GM12873 (cell line): ENCODE results near the gene HIPK2.

ENCODE experiments used
- TF ChIP-seq, protein P1 (sequence below): IDR thresholded peaks from 2 replicates; pipeline ENCODE4 v1.5.1; 2012; ENCODE audit warnings: low read depth, mild to moderate bottlenecking, moderate library complexity, low read length, control low read depth; ENCODE audit not compliant: insufficient read depth; ENCODE audit errors: missing control alignments

Gene HIPK2

DNA sequence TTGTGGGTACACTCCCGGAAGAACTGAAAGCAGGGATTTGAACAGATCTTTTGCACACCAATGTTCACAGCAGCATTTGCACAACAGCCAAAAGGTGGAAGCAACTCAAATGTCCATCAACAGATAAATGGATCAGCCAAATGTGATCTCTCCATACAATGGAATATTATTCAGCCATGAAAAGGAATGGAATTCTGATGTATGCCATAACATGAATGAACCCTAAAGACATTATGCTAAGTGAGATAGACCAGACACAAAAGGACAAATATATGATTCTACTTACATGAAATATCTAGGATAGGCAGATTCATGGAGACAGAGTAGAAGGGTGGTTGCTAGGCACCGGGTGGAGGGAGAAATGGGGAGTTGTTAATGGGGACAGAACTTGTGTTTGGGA is 217.6 kb downstream of the HIPK2 start:
- TF ChIP-seq, protein P1, sequence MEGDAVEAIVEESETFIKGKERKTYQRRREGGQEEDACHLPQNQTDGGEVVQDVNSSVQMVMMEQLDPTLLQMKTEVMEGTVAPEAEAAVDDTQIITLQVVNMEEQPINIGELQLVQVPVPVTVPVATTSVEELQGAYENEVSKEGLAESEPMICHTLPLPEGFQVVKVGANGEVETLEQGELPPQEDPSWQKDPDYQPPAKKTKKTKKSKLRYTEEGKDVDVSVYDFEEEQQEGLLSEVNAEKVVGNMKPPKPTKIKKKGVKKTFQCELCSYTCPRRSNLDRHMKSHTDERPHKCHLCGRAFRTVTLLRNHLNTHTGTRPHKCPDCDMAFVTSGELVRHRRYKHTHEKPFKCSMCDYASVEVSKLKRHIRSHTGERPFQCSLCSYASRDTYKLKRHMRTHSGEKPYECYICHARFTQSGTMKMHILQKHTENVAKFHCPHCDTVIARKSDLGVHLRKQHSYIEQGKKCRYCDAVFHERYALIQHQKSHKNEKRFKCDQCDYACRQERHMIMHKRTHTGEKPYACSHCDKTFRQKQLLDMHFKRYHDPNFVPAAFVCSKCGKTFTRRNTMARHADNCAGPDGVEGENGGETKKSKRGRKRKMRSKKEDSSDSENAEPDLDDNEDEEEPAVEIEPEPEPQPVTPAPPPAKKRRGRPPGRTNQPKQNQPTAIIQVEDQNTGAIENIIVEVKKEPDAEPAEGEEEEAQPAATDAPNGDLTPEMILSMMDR: no peak

- TF ChIP-seq, protein P1: no peak
Observed at GRCh38 chr7:139559364-139560105, 218.3 kb downstream of the HIPK2 start.

- TF ChIP-seq, protein P1: no peak
Observed at GRCh38 chr7:139557857-139558581, 219.8 kb downstream of the HIPK2 start.

DNA sequence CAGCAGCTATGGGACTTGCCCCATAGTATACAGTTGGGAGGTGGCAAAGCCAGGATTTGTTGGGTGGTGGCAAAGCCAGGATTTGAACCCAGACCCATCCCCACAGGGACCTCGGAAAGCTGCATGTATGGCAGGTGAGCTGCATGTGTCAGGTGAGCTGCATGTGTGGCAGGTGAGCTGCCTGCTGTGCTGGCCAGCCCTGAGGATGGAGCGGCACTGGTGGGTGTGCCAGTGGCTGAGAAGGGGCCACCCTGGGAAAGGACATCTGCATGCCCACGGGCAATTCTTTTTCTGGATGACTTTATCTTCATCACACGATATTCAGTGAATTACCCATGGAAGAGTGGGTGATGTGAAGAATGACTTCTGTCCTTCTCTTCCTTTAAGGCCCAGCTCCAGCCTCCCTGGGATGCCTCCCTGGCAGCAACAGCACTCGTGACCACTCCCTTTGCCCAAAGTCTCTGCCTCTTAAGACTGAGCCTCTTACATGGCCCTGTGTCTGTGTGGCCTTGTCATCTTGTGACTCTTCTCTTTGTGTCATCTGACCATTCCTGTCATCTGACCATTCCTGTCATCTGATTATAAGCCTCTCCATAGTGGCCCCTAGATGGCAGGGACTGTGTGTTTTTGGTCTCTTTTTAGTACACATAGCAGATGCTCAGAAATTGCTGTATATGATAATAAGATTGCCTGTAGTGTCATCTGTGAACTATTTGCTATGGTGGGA is 229.3 kb downstream of the HIPK2 start:
- TF ChIP-seq, protein P1: no peak

DNA sequence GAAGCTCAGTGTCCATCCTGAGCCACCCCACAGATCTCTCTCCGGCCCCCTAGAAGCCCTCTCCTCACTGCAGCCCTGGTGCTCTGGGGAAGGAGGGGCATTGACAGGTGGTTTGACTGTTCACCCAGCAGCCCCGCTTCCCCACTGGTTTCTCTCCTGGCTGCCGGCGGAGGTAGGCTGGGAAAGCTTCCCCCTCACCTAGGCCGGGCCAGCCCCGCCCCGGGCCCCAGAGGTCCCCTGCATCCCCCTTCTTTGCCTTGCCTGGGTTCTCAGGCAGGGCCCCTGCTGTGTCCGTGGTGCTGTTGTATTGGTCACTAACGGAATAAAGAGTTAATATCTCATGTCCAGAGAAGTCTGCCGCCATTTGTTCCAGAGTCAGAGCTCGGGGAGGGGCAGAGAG is 233.2 kb downstream of the HIPK2 start:
- TF ChIP-seq, protein P1: no peak

- TF ChIP-seq, protein P1: no peak
Observed at GRCh38 chr7:139543801-139544603, 233.8 kb downstream of the HIPK2 start.
